ENCODE data around the gene HRH2.

HRH2 gene

DNA sequence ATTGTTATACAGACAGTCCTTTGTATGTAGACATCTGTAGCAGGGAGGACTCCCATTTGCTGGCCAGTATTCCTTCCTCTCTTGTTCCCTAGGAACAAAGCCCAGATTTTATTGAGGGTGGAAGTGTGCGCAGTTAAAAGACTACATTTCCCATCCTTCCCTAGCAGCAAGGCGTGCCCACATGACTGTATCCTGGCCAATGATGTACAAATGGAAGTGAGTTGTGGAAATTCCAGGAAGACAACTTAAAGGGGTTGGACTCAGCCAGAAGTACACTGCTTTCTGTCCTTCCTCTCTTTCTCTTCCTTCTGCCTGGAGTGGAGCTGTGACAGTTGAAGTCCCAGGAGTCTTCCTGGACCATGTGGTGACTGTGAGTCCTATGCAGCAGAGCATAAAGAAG lies 89.0 kb downstream of the HRH2 start:
- TF ChIP-seq, protein P1, sequence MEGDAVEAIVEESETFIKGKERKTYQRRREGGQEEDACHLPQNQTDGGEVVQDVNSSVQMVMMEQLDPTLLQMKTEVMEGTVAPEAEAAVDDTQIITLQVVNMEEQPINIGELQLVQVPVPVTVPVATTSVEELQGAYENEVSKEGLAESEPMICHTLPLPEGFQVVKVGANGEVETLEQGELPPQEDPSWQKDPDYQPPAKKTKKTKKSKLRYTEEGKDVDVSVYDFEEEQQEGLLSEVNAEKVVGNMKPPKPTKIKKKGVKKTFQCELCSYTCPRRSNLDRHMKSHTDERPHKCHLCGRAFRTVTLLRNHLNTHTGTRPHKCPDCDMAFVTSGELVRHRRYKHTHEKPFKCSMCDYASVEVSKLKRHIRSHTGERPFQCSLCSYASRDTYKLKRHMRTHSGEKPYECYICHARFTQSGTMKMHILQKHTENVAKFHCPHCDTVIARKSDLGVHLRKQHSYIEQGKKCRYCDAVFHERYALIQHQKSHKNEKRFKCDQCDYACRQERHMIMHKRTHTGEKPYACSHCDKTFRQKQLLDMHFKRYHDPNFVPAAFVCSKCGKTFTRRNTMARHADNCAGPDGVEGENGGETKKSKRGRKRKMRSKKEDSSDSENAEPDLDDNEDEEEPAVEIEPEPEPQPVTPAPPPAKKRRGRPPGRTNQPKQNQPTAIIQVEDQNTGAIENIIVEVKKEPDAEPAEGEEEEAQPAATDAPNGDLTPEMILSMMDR (IDR thresholded peaks at IDR 0.05; ENCODE audit: insufficient read depth, low read length, missing control alignments), result no peak
- CTCF ChIA-PET, result no interaction called here
- no peak overlapping the region for H3K4me3 ChIP-seq (ENCODE audit: low read depth, low read length)
- POLR2A ChIA-PET, result no interaction called here
- no peak for DNase-seq (ENCODE audit: low read depth, low spot score)

DNA sequence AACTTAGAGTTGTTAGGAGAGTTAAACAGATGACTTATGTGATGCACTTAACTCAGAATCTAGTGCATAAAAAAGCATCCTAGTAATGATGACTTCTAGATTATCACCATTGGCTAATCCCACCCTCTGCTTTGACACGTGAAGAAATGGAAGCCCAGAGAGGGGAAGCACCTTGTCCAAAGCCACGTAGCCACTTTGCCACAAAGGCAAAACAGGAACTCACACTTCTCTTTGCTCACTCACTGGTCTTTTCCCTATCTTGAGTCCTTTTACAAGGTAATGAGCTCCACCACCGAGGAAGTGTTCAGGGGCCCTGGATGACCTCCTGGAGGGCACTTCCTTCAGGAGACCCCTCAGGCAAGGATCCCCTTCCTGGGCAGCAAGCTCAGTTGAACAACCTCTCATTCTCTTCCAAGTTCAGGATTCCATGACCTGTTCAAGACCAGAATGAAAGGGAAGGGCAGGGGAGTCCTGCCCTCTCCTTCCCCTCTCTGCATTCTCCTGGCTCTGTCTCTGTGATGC lies 89.7 kb downstream of the HRH2 start:
- TF ChIP-seq, protein P1 (IDR thresholded peaks at IDR 0.05; ENCODE audit: insufficient read depth, low read length, missing control alignments), result no peak
- no peak for DNase-seq (ENCODE audit: low read depth, low spot score)
- CTCF ChIA-PET, result interaction anchor here (1.1 kb wide), 1 partner anchor 18 kb away, joined by 6 read pairs; no protein-coding TSS in a partner anchor
- POLR2A ChIA-PET, result no interaction called here
- no peak overlapping the region for H3K4me3 ChIP-seq (ENCODE audit: low read depth, low read length)

DNA sequence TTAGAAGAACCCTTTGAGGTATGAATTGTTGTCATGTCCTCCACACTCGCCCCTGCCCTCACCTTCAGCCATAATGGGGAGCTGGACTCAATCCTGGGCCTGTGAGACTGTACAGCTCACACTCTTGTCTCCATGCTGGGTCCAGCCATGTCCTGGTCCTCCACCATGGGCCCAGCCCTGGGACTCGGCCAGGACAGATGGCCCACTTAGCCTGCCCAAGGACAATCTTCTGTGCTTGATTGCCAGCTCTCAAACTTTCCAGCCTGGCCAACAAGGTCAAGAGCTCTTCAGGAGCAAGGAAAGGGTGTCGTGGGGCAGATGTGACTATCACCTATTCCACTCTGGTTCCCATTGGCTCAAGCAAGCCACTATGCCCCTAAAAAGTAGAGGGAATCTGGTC lies 90.8 kb downstream of the HRH2 start:
- no peak for DNase-seq (ENCODE audit: low read depth, low spot score)
- POLR2A ChIA-PET, result no interaction called here
- no peak overlapping the region for H3K4me3 ChIP-seq (ENCODE audit: low read depth, low read length)
- TF ChIP-seq, protein P1 (IDR thresholded peaks at IDR 0.05; ENCODE audit: insufficient read depth, low read length, missing control alignments), result no peak
- CTCF ChIA-PET, result interaction anchor here (1.0 to 1.1 kb wide), 2 partner anchors 13 to 19 kb away, joined by 3 to 6 read pairs; no protein-coding TSS in a partner anchor

DNA sequence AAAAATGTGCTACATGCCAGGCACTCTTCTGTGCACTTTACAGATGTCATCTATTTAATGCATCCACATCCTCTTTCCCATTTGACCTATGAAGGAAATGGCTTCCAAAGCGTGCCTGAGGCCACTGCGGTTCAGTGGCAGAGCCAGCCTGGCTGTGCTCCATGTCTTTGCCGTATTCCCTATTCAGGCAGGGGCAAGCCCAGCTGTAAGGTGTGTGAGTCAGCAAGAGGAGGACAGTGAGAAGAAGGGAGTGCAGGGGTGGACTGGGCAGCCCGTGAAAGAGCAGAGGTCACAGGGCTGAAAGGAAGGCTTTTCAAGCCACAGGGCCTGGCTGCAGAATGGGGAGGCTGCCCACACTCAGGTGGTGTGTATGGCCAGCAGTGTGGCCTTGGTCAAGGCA lies 91.7 kb downstream of the HRH2 start:
- TF ChIP-seq, protein P1 (IDR thresholded peaks at IDR 0.05; ENCODE audit: insufficient read depth, low read length, missing control alignments), result no peak
- ChIA-PET CTCF (no interaction called here), POLR2A (no interaction called here)
- no peak overlapping the region for H3K4me3 ChIP-seq (ENCODE audit: low read depth, low read length)
- no peak for DNase-seq (ENCODE audit: low read depth, low spot score)

DNA sequence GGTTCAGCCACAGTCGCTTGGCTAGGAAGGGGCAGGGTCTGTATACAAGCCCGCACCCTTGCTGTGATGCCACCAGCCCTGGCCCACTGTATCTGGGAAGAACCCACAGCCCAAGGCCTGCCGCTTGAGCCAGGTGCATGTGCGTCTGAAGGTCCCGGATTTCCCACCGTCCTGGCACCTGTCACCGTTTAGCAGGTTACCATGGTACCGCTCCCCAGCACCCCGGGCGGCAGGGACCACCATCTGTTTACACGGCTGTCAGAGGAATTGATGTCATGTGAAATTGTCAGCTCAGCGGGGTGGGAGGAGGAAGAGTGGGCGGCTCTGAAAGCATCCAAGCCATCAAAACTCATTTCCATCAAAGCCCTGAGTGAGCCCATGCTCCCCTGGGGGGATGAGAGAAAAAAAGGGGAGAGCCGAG lies 92.7 kb downstream of the HRH2 start:
- ChIA-PET POLR2A (no interaction called here), CTCF (no interaction called here)
- no peak for DNase-seq (ENCODE audit: low read depth, low spot score)
- H3K4me3 ChIP-seq (ENCODE audit: low read depth, low read length), result no peak overlapping the region
- TF ChIP-seq, protein P1 (IDR thresholded peaks at IDR 0.05; ENCODE audit: insufficient read depth, low read length, missing control alignments), result no peak

DNA sequence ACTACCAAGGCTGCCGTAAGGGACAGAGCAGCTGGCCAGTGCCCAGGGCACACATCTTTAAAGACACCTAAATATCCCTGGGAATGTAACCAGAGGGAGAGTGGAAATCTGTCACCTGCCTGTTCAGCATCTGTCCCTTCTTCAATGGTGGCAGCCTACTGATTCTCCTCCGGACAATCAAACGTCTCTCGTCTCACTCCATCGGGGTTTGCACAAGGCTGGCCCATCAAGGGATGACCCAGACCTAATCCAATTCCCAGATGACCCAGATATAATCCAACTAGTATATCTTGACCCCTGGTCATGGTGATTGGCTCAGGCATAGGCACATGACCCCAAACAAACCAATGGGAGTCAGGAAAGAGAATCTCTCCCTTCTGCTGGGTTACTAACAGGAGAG lies 93.5 kb downstream of the HRH2 start:
- CTCF ChIA-PET, result no interaction called here

More for the DNA sequence above, 93.5 kb downstream of the HRH2 start:
- TF ChIP-seq, protein P1 (IDR thresholded peaks at IDR 0.05; ENCODE audit: insufficient read depth, low read length, missing control alignments), result no peak
- POLR2A ChIA-PET, result no interaction called here
- DNase-seq (ENCODE audit: low read depth, low spot score), result no peak
- no peak overlapping the region for H3K4me3 ChIP-seq (ENCODE audit: low read depth, low read length)
